COLO829 (cell line): Measurements from ENCODE around the gene PKN2.
"Not testable (repeated sequence)": the region's sequence is repeated elsewhere in the genome, so short reads cannot be mapped to it uniquely, and the experiment has no call there.

ENCODE experiments used
- DNase-seq: peaks from one replicate; pipeline ENCODE4 v3.0.0; 2012; ENCODE audit warnings: low spot score

The PKN2 gene

GRCh38 chr1:88680471-88680870 lies 3.6 kb upstream of the PKN2 start:
- DNase-seq: no peak

DNA sequence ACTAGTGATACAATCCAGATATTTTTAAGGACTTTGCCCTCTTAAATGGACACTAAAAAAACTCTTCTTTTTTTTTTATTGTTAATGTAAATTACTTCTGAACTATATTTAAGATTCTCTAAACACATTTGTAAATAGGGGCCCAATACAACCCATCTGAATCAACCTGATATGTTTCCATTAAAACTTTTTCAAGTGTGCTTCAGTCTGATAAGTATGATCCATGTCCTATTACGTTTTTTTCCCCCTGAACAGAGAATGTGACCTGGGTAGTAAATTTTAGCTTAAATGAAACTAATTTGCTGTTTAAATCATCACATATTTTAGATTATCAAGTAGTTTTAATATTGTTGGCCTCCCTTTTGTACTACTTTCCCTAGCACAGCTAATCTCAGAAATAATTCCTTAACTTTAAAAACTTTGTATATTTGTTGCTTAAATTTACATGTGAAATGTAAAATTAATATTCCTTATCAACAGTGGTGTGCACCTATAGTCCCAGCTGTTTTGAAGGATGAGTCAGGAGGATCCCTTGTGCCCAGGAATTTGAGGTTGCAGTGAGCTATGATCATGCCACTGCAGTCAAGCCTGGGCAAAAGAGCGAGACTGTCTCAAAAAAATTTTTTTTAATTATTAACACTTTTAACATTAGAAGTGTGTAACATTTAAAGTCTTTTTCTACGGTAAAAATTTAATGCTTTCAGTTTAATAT lies 3.0 kb upstream of the PKN2 start:
- no peak for DNase-seq

- peak; percentile 31 for DNase-seq
Measured at GRCh38 chr1:88684482-88685258, 597 bp downstream of the PKN2 start.

DNA sequence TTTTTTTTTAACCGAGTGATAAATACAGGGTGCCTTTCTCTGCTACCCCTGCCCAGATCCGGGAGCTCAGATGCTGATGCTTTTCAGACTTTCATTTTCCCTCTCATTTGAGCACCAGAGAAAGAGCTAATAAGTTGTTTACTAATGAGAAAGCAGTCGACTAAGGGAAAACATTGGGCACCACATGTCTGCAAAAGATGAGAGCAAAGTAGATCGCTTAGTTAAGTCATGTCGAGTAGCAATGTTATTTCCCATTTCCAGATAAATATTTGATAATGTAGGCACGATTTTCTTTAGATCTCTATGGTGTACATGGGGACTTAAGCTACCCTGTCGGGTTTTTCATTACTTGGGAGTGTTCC lies 1.2 kb downstream of the PKN2 start:
- no peak for DNase-seq

DNA sequence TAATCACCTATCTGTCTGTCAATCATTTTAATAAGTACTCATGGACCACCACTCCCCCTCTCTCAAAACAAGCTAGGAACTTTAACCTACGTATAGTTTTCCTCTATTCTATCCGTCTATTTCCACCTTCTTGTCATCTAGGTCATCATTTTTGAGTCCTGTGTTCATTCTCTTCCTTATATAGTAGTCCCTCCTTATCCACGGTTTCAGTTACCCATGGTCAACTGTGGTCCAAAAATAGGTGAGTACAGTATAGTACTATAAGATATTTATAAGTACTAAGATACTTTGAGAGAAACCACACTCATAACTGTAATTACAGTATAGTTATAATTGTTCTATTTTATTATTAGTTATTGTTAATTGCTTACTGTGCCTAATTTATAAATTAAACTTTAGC lies 7.5 kb downstream of the PKN2 start:
- no peak for DNase-seq

- no peak for DNase-seq
Measured at GRCh38 chr1:88695781-88696180, 11.7 kb downstream of the PKN2 start.

DNA sequence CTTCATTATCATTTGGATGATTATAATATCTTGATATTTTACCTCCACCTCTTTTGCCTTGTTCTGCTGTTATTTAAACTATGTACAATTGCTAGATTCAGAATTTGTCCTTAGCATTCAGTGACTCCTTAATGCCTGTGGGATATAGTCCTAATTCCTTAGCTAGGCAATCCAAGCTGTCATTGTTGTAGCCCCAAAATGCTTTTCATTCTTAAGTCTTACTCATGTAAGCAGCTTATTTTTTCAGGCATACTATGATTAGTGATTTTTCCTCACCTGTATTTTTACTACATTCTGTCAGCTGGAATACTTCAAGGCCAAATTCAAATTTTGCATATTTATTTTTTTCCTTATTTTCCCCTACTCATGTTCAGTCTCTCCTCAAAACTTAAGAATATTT lies 13.4 kb downstream of the PKN2 start:
- no peak for DNase-seq

- peak; percentile 15 for DNase-seq
Measured at GRCh38 chr1:88698140-88698539, 14.1 kb downstream of the PKN2 start.

DNA sequence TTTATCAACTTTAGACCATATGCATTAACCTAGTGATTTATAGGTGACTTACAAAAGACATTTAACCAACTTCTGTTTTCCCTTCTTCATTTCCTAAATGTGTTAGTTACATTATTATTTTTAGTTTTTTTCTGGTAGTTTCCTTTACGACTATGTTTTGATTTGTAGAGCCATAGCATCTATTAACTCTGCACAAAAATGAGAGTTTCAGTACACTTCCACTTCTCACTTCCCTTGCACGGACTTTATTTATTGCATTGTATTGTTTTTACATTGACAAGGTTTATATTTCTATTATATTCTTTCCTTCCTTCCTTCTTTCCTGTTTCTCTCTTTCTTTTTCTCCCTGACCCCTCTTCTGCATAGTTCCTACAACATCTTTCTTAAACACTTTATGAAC lies 14.7 kb downstream of the PKN2 start:
- no peak for DNase-seq

- DNase-seq: no peak
Measured at GRCh38 chr1:88700425-88701013, 16.4 kb downstream of the PKN2 start.

GRCh38 chr1:88701275-88701674 lies 17.2 kb downstream of the PKN2 start:
- DNase-seq: no peak

GRCh38 chr1:88701793-88702192 lies 17.7 kb downstream of the PKN2 start:
- not testable (repeated sequence) for DNase-seq

- DNase-seq: no peak
Measured at GRCh38 chr1:88708011-88708410, 23.9 kb downstream of the PKN2 start.

- not testable (repeated sequence) for DNase-seq
Measured at GRCh38 chr1:88712907-88713306, 28.8 kb downstream of the PKN2 start.

DNA sequence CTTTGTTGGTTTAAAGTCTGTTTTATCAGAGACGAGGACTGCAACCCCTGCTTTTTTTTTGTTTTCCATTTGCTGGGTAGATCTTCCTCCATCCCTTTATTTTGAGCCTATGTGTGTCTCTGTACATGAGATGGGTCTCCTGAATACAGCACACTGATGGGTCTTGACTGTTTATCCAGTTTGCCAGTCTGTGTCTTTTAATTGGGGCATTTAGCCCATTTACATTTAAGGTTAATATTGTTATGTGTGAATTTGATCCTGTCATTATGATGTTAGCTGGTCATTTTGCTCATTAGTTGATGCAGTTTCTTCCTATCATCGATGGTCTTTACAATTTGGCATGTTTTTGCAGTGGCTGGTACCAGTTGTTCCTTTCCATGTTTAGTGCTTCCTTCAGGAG lies 32.5 kb downstream of the PKN2 start:
- DNase-seq: not testable (repeated sequence)

GRCh38 chr1:88722492-88722891 lies 38.4 kb downstream of the PKN2 start:
- DNase-seq: no peak

- DNase-seq: no peak
Measured at GRCh38 chr1:88726697-88727096, 42.6 kb downstream of the PKN2 start.

DNA sequence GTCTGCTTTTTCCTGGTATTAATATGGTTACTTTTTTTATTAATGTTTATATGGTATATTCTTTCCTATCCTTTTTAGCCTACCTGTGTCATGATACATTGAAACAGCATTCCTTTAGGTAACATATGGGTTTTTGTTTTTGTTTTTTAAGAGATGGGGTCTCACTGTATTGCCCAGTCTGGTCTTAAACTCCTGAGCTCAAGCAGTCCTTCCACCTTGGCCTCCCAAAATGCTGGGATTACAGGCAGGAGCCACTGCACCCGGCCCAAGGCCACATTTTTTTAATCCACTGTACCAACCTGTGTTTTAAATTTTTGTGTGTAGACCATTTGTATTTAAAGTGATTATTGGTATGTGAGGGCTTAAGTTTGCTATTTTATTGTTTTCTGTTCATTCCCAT lies 43.1 kb downstream of the PKN2 start:
- DNase-seq: no peak

GRCh38 chr1:88729297-88729696 lies 45.2 kb downstream of the PKN2 start:
- no peak for DNase-seq

DNA sequence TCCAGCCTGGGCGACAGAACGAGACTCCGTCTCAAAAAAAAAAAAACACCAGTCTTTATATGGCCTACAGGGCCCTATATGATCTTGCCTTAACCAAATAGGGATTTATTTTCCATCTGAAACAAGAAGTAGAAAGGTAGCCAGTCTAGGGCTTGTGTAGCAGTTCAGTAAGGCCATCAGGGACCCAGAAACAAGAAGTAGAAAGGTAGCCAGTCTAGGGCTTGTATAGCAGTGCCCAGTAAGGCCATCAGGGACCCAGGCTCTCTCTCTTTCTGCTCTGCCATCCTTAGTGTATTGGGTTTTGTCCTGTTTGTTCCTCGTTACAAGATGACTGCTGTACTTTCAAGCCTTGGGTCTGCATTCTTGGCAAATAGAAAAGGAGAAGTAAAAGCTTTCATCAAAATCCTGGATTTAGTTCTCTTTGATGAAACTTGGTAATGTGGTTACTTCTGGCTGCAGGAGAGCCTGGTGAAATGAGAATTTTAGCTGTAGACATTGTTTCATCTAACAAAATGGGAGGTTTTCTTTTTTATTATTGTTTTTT lies 46.1 kb downstream of the PKN2 start:
- no peak for DNase-seq

GRCh38 chr1:88730995-88731394 lies 46.9 kb downstream of the PKN2 start:
- DNase-seq: no peak

- peak; percentile 28 for DNase-seq
Measured at GRCh38 chr1:88731475-88732269, 47.6 kb downstream of the PKN2 start.
